GM21360 (cell line): ENCODE data around the gene EPHB2.

ENCODE experiments used
- ATAC-seq: cut with Tn5 transposase; IDR thresholded peaks from one replicate; pipeline ENCODE4 v1.9.1; 2021; ENCODE audit warnings: mild to moderate bottlenecking, moderate library complexity; ENCODE audit not compliant: unreplicated experiment

The EPHB2 gene

GRCh38 chr1:22876359-22877111, 165.9 kb downstream of the EPHB2 start:
- no peak for ATAC-seq

- ATAC-seq, result no peak
Measured at GRCh38 chr1:22877112-22877915, 166.7 kb downstream of the EPHB2 start.

GRCh38 chr1:22877980-22878379, 167.3 kb downstream of the EPHB2 start:
- no peak for ATAC-seq

DNA sequence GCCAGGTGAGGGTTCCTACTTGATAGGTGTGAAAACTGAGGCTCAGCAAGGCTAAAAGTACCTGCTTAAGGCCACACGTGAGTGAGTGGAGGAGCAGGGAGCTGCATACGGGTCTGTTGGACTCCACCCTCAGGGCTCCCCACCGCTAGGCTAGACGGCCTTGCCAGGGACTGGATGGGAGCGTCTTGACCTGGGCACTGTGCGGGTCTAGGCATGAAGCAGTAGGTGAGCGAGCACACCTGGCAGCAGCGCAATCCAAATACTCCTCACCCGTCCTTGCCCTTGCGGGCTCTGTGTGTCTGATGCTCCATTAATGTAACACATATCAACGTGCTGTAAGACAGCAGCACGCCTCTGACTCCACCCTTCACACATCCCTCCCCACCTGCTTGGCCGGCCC, 168.0 kb downstream of the EPHB2 start:
- ATAC-seq, result no peak

GRCh38 chr1:22879445-22879844, 168.8 kb downstream of the EPHB2 start:
- no peak for ATAC-seq

DNA sequence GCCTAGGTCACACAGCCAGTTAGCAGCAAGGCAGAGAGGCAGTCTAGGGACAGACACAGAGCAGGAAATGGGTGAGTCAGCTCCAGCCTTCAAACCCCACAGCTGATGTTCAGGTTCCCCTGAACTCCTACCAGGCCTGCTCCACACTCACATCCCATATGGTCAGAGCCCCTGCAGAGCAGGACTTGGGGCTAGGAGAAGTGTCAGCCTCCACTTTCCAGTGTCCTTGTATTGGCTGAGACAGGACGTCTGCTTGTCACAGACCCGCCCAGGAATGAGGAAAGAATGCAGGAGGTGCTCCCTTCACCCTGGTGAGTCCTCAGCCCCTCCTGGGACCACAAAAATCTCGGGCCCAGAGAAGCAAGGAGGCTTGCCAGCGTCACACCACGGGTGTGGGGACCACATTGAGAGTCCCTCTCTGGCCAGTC, 169.5 kb downstream of the EPHB2 start:
- ATAC-seq, result no peak

DNA sequence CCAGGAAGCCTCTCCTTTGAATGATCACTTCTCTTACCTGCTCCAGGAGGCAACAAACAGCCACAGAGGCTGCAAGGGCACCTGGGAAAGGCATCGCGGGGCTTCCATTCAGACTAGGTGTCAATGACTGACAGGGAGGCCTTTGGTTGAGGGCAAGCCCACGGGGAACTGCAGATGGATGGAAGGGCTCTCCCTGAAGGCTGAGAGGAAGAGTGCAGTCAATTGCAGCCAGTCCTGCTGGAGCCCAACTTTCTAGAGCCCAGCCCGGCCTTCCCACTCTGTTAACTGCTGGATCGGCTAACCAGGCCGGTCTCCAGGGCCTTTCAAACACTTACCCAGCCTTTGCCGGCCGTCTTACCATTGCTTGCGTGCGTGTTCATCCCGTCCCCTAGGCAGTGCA, 172.8 kb downstream of the EPHB2 start:
- ATAC-seq, result no peak

GRCh38 chr1:22884806-22885530, 174.3 kb downstream of the EPHB2 start:
- ATAC-seq, result no peak

- no peak for ATAC-seq
Measured at GRCh38 chr1:22886211-22886610, 175.6 kb downstream of the EPHB2 start.

DNA sequence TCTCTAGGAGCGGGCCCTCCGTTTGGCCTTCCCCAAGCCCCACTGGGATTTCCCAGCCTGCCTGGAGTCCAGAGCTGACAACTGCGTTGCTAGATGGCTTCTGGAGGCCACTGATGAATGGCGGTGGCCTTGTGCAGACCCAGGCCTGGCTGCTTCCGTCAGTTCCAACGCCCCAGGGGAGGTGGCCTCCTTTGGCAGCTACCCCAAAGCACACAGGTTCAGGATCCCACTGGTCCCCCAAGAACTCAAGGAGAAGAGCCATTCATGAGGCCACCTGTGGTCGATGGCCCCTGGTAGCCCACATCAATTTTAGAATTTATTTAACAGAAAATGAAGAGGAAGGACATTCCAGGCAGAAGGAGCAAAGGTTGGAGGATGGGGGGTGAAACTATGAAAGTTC, 176.9 kb downstream of the EPHB2 start:
- ATAC-seq, result no peak

GRCh38 chr1:22888320-22889075, 177.9 kb downstream of the EPHB2 start:
- ATAC-seq, result no peak

DNA sequence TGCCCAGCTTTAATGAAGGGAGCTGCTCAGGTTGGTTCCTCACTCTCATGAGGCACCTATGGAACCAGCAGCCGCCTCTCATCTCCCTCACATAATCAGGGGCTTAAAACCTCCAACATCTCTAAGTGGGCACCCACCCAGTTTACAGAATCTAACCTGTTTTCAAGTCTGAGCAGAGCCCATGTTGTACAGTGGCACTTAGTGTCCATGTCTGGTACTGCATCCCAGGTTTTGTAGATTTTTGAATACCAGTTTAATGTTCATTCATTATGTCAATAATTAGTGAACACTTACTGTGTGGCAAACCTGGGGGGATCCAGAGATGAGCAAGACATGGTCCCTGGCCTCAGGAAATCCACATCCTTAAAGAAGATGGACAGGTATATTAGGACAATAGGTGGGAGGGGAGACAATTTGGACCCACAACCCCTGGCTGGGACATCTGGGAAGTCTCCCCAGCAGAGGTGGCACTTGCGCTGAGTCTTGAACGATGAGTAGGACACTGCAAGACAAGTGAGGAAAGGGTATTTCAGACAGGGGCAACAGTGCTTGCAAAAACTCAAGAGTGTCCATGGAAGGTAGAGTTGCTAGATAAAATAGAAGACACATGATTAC, 178.7 kb downstream of the EPHB2 start:
- ATAC-seq, result no peak

GRCh38 chr1:22892789-22893188, 182.2 kb downstream of the EPHB2 start:
- no peak for ATAC-seq

DNA sequence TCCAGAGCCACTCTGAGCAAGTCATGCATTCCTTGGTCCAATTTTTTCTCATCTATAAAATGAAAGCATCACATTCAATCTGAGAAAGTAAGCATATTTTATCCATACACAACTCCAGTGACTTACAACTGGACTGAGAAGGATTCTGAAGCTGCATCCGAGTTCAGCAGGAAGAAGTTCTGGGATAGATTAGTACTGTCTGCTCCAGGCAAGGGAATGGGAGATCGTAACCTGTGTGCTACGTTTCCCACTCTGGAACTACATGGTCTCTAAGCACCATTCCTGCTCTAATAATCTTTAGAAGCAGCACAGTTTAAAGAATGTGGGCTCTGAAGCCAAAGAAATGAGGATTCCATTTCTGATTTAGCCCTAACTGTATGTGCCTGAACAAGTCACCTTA, 182.7 kb downstream of the EPHB2 start:
- ATAC-seq, result no peak

DNA sequence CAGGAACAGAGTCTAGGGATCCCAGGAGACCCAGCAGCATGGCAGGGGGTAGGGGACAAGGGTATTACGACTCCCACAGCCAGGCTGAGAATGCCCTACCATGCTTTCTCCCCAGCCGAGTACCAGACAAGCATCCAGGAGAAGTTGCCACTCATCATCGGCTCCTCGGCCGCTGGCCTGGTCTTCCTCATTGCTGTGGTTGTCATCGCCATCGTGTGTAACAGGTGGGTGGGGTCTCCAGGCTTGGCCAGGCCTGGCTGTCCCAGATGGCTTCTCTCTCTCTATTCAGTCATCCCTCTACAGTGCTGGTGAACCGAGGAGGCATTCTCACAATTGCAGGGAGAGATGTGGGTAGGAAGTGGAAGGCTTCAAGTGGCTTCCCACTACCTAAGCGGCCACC, 184.7 kb downstream of the EPHB2 start:
- no peak for ATAC-seq

- no peak for ATAC-seq
Measured at GRCh38 chr1:22896184-22896583, 185.5 kb downstream of the EPHB2 start.

- no peak for ATAC-seq
Measured at GRCh38 chr1:22900451-22900850, 189.8 kb downstream of the EPHB2 start.

DNA sequence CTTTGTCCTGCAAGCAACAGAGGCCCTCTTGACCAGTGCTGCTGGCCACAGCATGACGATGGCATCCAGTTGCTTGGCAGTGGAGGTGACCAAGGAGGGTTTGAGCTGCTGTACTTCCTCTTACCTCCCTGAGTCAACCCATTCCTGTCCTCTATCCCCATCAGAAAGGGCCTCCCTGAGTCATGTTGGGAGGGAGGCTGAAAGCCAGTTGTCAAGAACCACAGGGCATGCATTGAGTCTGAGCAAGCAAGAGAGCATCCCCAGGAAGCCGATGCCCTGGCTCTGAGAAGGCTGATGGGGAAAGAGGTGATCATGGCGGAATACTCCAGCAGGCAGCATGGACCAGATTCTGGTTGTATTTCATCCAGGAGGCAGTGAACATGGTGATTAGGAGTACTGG, 192.5 kb downstream of the EPHB2 start:
- no peak for ATAC-seq

DNA sequence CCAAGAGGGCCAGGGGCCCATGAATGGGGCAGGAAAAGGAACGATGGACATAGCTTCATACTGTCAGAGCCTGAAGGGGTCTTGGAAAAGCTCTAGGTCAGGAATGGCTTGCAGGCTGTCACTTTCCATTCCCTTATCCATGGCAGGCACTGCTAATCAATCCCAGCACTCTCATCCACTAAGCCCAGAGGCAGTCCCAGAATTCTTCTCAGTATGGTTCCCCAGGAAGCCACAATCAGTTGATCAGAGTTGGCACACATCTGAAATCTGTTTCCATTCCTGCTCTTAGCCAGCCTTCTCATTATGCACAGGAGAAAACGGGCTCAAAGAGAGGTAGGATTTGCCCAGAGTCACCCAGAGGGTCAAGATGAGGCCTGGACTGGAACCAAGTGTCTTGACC, 196.3 kb downstream of the EPHB2 start:
- ATAC-seq, result no peak

- no peak for ATAC-seq
Measured at GRCh38 chr1:22907528-22907927, 196.9 kb downstream of the EPHB2 start.
